HG03378 (cell line): ENCODE results near the gene C8G.

ENCODE experiments used
- ATAC-seq: cut with Tn5 transposase; IDR thresholded peaks from one replicate; pipeline ENCODE4 v1.9.1; 2021; ENCODE audit warnings: mild to moderate bottlenecking, moderate library complexity; ENCODE audit not compliant: unreplicated experiment

C8G gene

GRCh38 chr9:136952876-136953770 is 8.1 kb downstream of the C8G start:
- no peak for ATAC-seq

- ATAC-seq = no peak
Observed at GRCh38 chr9:136953771-136954269, 8.8 kb downstream of the C8G start.

GRCh38 chr9:136954270-136955083 is 9.4 kb downstream of the C8G start:
- no peak for ATAC-seq

DNA sequence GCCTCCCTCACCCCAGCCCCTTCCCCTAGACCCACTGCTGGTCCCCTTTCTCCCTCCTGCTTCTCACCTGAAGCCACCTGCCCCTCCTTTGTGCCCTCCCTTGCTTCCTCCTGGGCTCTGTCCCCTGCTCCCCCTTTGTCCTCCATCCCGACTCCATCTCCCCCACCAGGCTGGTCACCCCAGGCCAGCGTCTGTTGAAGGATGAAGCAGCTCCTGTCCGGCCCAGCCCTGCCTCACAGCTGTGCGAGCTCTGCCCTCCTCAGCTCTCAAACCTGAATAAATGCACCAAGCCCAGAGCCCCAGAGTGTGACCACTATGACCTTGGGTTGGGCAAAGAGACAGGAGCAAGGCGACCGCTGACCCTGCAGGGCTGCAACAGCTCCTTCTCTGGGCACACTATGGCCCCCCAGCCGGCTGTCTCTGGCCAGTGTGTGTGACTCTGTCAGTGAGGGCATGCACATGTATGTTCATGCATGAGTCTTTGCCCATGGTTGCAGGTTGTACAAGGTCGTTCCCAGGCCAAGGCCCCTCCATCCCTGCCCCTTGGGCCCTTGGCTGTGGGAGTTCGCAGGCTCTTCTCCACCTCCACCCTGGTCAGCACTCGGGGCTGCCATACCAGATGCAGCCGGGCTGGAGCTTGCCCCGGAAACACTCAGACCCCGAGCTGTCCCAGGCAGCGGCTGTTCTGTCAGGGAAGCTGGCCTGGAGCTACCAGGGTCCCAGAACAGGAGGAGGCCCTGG is 10.3 kb downstream of the C8G start:
- ATAC-seq = no peak

GRCh38 chr9:136955943-136956335 is 10.9 kb downstream of the C8G start:
- ATAC-seq = no peak

DNA sequence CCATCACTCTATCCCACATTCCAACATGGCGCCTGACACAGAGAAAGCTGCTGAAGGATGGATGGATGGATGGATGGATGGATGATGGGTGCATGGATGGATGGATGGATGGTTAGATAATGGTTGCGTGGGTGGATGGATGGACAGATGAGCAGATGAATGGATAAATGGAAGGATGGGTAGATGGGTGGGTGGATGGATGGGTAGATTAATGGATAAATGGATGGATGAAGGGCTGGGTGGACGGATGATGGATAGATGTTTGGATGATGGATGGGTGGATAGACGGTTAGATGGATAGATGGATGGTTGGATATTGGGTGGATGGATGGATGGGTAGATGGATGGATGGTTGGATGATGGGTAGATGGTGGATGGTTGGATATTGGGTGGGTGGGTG is 11.6 kb downstream of the C8G start:
- no peak for ATAC-seq

GRCh38 chr9:136957461-136957860 is 12.4 kb downstream of the C8G start:
- ATAC-seq = no peak

DNA sequence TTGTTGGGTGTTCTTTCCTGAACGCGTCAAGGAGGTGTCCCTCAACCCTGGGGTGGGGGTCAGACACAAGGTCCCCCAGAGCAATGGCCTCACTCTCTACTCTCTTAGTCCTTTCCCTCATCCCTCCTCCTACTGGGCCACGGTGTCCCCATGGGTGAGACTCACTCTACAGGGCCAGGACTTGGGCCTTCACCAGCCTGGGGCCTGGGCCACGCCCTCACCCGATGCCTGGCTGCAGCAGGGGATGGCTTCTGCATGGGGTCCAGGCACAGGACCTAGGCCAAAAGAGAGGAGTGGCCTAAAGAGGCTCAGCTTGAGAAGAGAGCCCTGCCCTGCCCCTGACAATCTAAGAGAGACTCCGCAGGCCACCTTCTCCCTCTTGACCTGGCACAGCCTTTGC is 12.9 kb downstream of the C8G start:
- no peak for ATAC-seq

DNA sequence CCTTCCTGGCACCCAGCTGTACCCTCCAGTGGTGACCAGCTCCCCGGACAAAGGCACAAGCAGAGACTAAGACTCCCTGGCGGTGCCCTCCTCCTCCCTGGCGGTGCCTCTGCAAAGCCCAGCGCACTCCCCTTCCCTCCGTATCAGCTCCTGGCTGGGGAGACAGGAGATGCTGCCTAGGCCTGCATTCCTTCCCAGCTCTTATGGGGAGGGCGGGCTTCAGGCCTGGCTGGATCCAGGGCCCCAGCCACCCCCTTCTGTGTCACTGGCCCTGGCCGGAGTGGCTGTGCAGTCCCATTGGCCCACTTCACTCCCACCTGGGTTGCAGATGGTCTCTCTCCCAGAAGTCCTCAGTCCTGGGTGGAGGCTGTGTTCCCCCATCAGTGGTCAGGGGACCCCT is 13.4 kb downstream of the C8G start:
- no peak for ATAC-seq

GRCh38 chr9:136958898-136959850 is 14.1 kb downstream of the C8G start:
- no peak for ATAC-seq

DNA sequence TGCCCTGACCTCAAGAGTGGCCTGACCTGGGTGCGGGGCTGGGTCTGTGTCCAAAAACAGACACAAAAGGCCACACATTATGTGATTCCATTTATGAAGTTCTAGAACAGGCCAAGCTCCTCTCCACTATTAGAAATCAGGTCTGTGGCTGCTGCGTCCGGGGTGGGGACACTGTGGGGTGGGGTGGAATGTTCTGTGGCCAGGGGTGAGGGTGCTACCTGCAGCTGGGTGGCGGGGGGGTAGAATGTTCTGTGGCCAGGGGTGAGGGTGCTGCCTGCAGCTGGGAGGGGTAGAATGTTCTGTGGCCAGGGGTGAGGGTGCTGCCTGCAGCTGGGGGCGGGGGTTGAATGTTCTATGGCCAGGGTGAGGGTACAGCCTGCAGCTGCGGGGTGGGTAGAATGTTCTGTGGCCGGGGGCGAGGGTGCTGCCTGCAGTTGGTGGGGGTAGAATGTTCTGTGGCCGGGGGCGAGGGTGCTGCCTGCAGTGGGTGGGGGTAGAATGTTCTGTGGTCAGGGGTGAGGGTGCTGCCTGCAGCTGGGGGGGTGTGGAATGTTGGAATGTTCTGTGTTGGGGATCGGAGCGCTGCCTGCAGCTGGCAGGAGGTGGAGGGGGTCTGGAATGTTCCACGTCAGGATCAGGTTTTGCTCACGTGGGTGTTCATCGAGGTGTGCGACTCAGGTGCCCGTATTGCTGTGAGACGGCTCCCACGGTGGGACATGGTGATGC is 15.3 kb downstream of the C8G start:
- no peak for ATAC-seq

GRCh38 chr9:136960938-136961275 is 15.9 kb downstream of the C8G start:
- ATAC-seq = no peak

GRCh38 chr9:136961279-136962065 is 16.4 kb downstream of the C8G start:
- ATAC-seq = no peak

DNA sequence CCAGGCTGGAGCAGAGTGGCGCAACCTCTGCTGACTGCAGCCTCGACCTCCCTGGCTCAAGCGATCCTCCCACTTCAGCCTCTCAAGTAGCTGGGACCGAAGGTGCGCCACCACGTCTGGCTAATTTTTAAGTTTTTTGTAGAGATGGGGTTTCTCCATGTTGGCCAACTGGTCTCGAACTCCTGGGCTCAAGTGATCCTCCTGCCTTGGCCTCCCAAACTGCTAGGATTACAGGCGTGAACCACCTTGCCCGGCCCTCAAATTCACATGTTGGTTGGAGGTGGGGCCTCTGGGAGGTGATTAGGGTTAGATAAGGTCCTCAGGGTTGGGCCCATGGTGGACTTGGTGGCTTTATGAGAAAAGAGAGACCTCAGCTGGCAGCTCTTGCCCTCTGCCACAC is 17.1 kb downstream of the C8G start:
- no peak for ATAC-seq

DNA sequence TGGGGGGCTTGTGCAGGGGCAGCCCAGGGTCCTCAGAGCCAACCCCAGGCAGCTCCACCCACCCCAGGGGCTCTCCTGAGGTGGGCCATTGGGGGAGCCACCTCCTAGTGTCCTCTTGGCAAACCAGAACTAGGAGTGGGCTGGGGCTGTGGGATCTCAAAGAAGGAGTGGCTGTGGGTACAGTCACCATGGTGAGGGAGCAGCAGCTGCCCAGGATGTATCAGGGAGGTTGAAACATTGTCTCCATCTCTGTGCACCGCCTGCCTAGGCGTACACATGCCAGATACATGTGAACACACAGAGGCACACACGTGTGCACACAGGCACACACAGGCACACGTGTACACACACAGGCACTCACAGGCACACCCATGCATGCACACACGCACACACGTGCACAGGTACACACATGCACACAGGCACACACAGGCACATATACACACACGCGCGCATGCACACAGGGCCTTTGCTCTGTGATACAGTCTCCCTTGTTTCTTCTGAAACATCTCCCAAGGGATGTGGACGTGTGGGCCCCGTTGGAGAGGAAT is 17.7 kb downstream of the C8G start:
- ATAC-seq = no peak

GRCh38 chr9:136963341-136963740 is 18.3 kb downstream of the C8G start:
- no peak for ATAC-seq

- ATAC-seq = no peak
Observed at GRCh38 chr9:136963751-136964150, 18.7 kb downstream of the C8G start.

GRCh38 chr9:136964171-136964689 is 19.2 kb downstream of the C8G start:
- ATAC-seq = no peak
